DND-41 (cell line): Measurements from ENCODE around the gene KIF22.
"Not testable (repeated sequence)": the region's sequence is repeated elsewhere in the genome, so short reads cannot be mapped to it uniquely, and the experiment has no call there.

ENCODE experiments used
- ATAC-seq: fragments of 200-7000 bp; cut with Tn5 transposase; 3 replicates; pipeline ENCODE4 v1.9.1; 2021; ENCODE audit warnings: low read depth; ENCODE audit not compliant: insufficient read depth
- DNase-seq: peaks from one replicate; pipeline ENCODE4 v3.0.0-alpha.2; 2020
- H2AFZ ChIP-seq: 2 replicates; pipeline ENCODE4 v1.6.0; 2012; ENCODE audit warnings: low read depth, low read length
- H3K27ac ChIP-seq: 2 replicates; pipeline ENCODE4 v1.5.1; 2012; ENCODE audit warnings: low read length, inconsistent platforms
- H3K27me3 ChIP-seq: fragments of 200-600 bp; sonication (generic); 2 replicates; pipeline ENCODE4 v1.6.0; 2012; ENCODE audit warnings: low read length, mild to moderate bottlenecking, inconsistent platforms; ENCODE audit not compliant: insufficient read depth, poor library complexity
- H3K36me3 ChIP-seq: 2 replicates; pipeline ENCODE4 v1.5.1; 2012; ENCODE audit warnings: low read length, inconsistent platforms; ENCODE audit not compliant: insufficient read depth
- H3K4me1 ChIP-seq: 2 replicates; pipeline ENCODE4 v1.5.1; 2012; ENCODE audit warnings: mild to moderate bottlenecking, low read length; ENCODE audit not compliant: insufficient read depth
- H3K4me2 ChIP-seq: 2 replicates; pipeline ENCODE4 v1.6.0; 2012; ENCODE audit warnings: mild to moderate bottlenecking, moderate library complexity, low read length, inconsistent platforms; ENCODE audit not compliant: insufficient read depth
- H3K4me3 ChIP-seq, 2 experiments: fragments of 200-600 bp in 1 of 2; shearing (Covaris generic) in 1 of 2; 2 replicates each; pipeline ENCODE4 v1.5.1; 2012 to 2016; ENCODE audit warnings: inconsistent platforms in 2 of 2, low read length in 2 of 2, mild to moderate bottlenecking in 2 of 2, low read depth in 1 of 2, moderate library complexity in 1 of 2
- H3K79me2 ChIP-seq: 2 replicates; pipeline ENCODE4 v1.6.0; 2012; ENCODE audit warnings: low read length, inconsistent platforms; ENCODE audit not compliant: insufficient read depth
- H3K9ac ChIP-seq: 2 replicates; pipeline ENCODE4 v1.6.0; 2012; ENCODE audit warnings: low read depth, mild to moderate bottlenecking, inconsistent platforms, low read length, moderate library complexity
- H3K9me3 ChIP-seq: 2 replicates; pipeline ENCODE4 v1.5.1; 2012; ENCODE audit warnings: low read length, moderate library complexity, mild to moderate bottlenecking, inconsistent platforms; ENCODE audit not compliant: insufficient read depth, severe bottlenecking
- H4K20me1 ChIP-seq: 2 replicates; pipeline ENCODE4 v1.6.0; 2012; ENCODE audit warnings: low read length; ENCODE audit not compliant: insufficient read depth
- EZH2 ChIP-seq: IDR thresholded peaks from 3 replicates; pipeline ENCODE4 v1.6.1; 2012; ENCODE audit warnings: borderline replicate concordance, low read depth, mild to moderate bottlenecking, moderate library complexity, low read length, inconsistent platforms; ENCODE audit not compliant: severe bottlenecking
- TF ChIP-seq, protein P1 (sequence below): IDR thresholded peaks from 2 replicates; pipeline ENCODE4 v1.5.1; 2012; ENCODE audit warnings: borderline replicate concordance, low read length, moderate library complexity, mild to moderate bottlenecking; ENCODE audit not compliant: poor library complexity, severe bottlenecking; ENCODE audit errors: extremely low read depth

KIF22 gene

GRCh38 chr16:29753516-29753915 lies 37.0 kb upstream of the KIF22 start:
- Histone ChIP-seq H3K4me3 (no peak overlapping the region), H3K4me1 (no peaks in the 10 kb centered on the region), H4K20me1 (no peaks in the 10 kb centered on the region), H3K36me3 (no peaks in the 10 kb centered on the region), H3K27ac (no peak overlapping the region), H3K9ac (no peak overlapping the region), H3K79me2 (no peaks in the 10 kb centered on the region), H2AFZ (no peak overlapping the region), H3K27me3 (no peaks in the 10 kb centered on the region), H3K4me2 (no peak overlapping the region), H3K9me3 (no peaks in the 10 kb centered on the region)
- TF ChIP-seq, protein P1, sequence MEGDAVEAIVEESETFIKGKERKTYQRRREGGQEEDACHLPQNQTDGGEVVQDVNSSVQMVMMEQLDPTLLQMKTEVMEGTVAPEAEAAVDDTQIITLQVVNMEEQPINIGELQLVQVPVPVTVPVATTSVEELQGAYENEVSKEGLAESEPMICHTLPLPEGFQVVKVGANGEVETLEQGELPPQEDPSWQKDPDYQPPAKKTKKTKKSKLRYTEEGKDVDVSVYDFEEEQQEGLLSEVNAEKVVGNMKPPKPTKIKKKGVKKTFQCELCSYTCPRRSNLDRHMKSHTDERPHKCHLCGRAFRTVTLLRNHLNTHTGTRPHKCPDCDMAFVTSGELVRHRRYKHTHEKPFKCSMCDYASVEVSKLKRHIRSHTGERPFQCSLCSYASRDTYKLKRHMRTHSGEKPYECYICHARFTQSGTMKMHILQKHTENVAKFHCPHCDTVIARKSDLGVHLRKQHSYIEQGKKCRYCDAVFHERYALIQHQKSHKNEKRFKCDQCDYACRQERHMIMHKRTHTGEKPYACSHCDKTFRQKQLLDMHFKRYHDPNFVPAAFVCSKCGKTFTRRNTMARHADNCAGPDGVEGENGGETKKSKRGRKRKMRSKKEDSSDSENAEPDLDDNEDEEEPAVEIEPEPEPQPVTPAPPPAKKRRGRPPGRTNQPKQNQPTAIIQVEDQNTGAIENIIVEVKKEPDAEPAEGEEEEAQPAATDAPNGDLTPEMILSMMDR: no peak
- no peak for TF ChIP-seq EZH2
- ATAC-seq (no peak), DNase-seq (no peak)

- ATAC-seq (0 out of 3 replicates have a peak, but pooled peaks have one; percentile 33), DNase-seq (no peak)
- Histone ChIP-seq H2AFZ (no peak overlapping the region), H3K4me2 (no peak overlapping the region), H4K20me1 (no peaks in the 10 kb centered on the region), H3K36me3 (no peaks in the 10 kb centered on the region), H3K4me3 (no peak overlapping the region), H3K4me1 (no peaks in the 10 kb centered on the region), H3K9ac (no peak overlapping the region), H3K27ac (no peak overlapping the region), H3K27me3 (no peaks in the 10 kb centered on the region), H3K79me2 (no peaks in the 10 kb centered on the region), H3K9me3 (no peaks in the 10 kb centered on the region)
- TF ChIP-seq, protein P1: no peak
- TF ChIP-seq EZH2: no peak
These were observed 33.9 kb upstream of the KIF22 start for GRCh38 chr16:29756654-29757053.

- not testable (repeated sequence) for H4K20me1 ChIP-seq, H3K36me3 ChIP-seq, H3K79me2 ChIP-seq, H3K4me2 ChIP-seq, ATAC-seq, H3K9ac ChIP-seq, H2AFZ ChIP-seq, H3K27ac ChIP-seq, H3K27me3 ChIP-seq, H3K4me1 ChIP-seq, H3K9me3 ChIP-seq, H3K4me3 ChIP-seq, DNase-seq
These were observed 33.5 kb upstream of the KIF22 start for GRCh38 chr16:29757086-29757485.

- H3K4me1 ChIP-seq: no peaks in the 10 kb centered on the region
- H3K27me3 ChIP-seq: no peaks in the 10 kb centered on the region
- no peak for ATAC-seq
- no peaks in the 10 kb centered on the region for H3K79me2 ChIP-seq
- no peak overlapping the region for H3K4me2 ChIP-seq
- H3K27ac ChIP-seq: no peak overlapping the region
- no peak overlapping the region for H3K4me3 ChIP-seq
- no peak for TF ChIP-seq EZH2
- TF ChIP-seq, protein P1: no peak
- H3K9me3 ChIP-seq: no peaks in the 10 kb centered on the region
- H2AFZ ChIP-seq: no peak overlapping the region
- DNase-seq: no peak
- no peaks in the 10 kb centered on the region for H3K36me3 ChIP-seq
- no peak overlapping the region for H3K9ac ChIP-seq
- no peaks in the 10 kb centered on the region for H4K20me1 ChIP-seq
These were observed 32.5 kb upstream of the KIF22 start for GRCh38 chr16:29757950-29758466.
